DOHH2 (cell line): ENCODE results near the gene COL25A1.

Experiments used
- H3F3A ChIP-seq: fragments of 200-600 bp; sonication (generic), shearing (Covaris generic); 2 replicates; pipeline ENCODE4 v1.6.0; 2016; ENCODE audit warnings: antibody characterized with exemption, mild to moderate bottlenecking; ENCODE audit not compliant: control insufficient read depth, insufficient read depth
- H3K27ac ChIP-seq: fragments of 200-600 bp; sonication (generic); 2 replicates; pipeline ENCODE4 v1.5.1; 2014; ENCODE audit warnings: low read depth, mild to moderate bottlenecking, low read length, moderate library complexity
- H3K27me3 ChIP-seq: fragments of 200-600 bp; sonication (generic); 2 replicates; pipeline ENCODE4 v1.6.1; 2014; ENCODE audit warnings: mild to moderate bottlenecking, low read length, mixed read lengths; ENCODE audit not compliant: control insufficient read depth
- H3K36me3 ChIP-seq: fragments of 200-600 bp; sonication (generic); 2 replicates; pipeline ENCODE4 v1.6.1; 2014; ENCODE audit warnings: mild to moderate bottlenecking, low read length, moderate library complexity, mixed read lengths; ENCODE audit not compliant: control insufficient read depth
- H3K4me1 ChIP-seq: fragments of 200-600 bp; sonication (generic); 2 replicates; pipeline ENCODE4 v1.6.1; 2014; ENCODE audit warnings: mild to moderate bottlenecking, low read length, mixed read lengths; ENCODE audit not compliant: control insufficient read depth
- H3K4me2 ChIP-seq: fragments of 200-600 bp; sonication (generic); 2 replicates; pipeline ENCODE4 v1.6.0; 2014; ENCODE audit warnings: mild to moderate bottlenecking, low read length, moderate library complexity
- H3K4me3 ChIP-seq: fragments of 200-600 bp; sonication (generic); 2 replicates; pipeline ENCODE4 v1.5.1; 2014; ENCODE audit warnings: mild to moderate bottlenecking, low read length, mixed read lengths
- H3K79me2 ChIP-seq: fragments of 200-600 bp; sonication (generic); 2 replicates; pipeline ENCODE4 v1.6.1; 2014; ENCODE audit warnings: mild to moderate bottlenecking, low read length, mixed read lengths; ENCODE audit not compliant: control insufficient read depth
- H3K9me2 ChIP-seq: fragments of 200-600 bp; sonication (generic); replicated peaks from 2 replicates; pipeline ENCODE4 v1.6.1; 2014; ENCODE audit warnings: mild to moderate bottlenecking, low read length, mixed read lengths; ENCODE audit not compliant: control insufficient read depth
- H3K9me3 ChIP-seq: fragments of 200-600 bp; sonication (generic); 2 replicates; pipeline ENCODE4 v1.6.1; 2014; ENCODE audit warnings: antibody characterized with exemption, low read length, mixed read lengths; ENCODE audit not compliant: control insufficient read depth, insufficient read depth
- H4K20me1 ChIP-seq: fragments of 200-600 bp; sonication (generic); 2 replicates; pipeline ENCODE4 v1.6.0; 2014; ENCODE audit warnings: low read depth, mild to moderate bottlenecking, antibody characterized with exemption, low read length, moderate library complexity; ENCODE audit not compliant: control insufficient read depth, insufficient read depth
- CTCF ChIP-seq: fragments of 200-600 bp; sonication (generic); IDR thresholded peaks from one replicate; pipeline ENCODE4 v1.5.1; 2014; ENCODE audit warnings: antibody characterized with exemption, mild to moderate bottlenecking, low read depth, low read length; ENCODE audit not compliant: poor library complexity, severe bottlenecking
- EZH2phosphoT487 ChIP-seq: fragments of 200-600 bp; sonication (generic); IDR thresholded peaks from 2 replicates; pipeline ENCODE4 v1.6.1; 2017; ENCODE audit warnings: borderline replicate concordance, mild to moderate bottlenecking, antibody characterized with exemption, low read length, moderate library complexity, mixed read lengths

Gene COL25A1

DNA sequence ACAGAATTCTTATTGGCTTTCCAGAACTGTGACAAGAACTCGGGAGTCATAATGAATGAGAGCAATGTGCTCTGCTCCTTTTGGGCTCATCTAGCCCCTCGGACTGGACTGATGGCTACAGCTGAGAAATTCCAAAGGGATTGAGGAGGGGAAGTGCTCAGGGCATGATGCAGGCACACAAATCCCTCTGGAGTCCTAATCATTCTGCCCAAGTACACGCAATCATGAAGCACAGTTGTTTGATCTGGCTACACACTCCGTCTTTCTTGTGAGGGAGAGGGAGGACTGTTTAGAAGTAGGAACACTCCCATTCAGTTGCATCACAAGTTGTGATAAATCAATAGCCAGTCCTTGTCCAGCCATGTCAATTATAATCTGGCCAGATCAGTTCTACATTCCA, 237.5 kb downstream of the COL25A1 start:
- Histone ChIP-seq H3K27ac (no peak overlapping the region), H4K20me1 (no peaks in the 10 kb centered on the region), H3K9me3 (no peaks in the 10 kb centered on the region), H3K27me3 (no peaks in the 10 kb centered on the region), H3K4me3 (no peak overlapping the region), H3F3A (no peaks in the 10 kb centered on the region), H3K4me1 (no peaks in the 10 kb centered on the region), H3K9me2 (no peaks in the 10 kb centered on the region), H3K36me3 (no peaks in the 10 kb centered on the region), H3K79me2 (no peaks in the 10 kb centered on the region), H3K4me2 (no peak overlapping the region)
- no peak for TF ChIP-seq CTCF
- no peak for TF ChIP-seq EZH2phosphoT487

- Histone ChIP-seq H3K4me3 (no peak overlapping the region), H3K27me3 (no peaks in the 10 kb centered on the region), H3K9me3 (no peaks in the 10 kb centered on the region), H3K27ac (no peak overlapping the region), H3F3A (no peaks in the 10 kb centered on the region), H3K4me1 (no peaks in the 10 kb centered on the region), H4K20me1 (no peaks in the 10 kb centered on the region), H3K4me2 (no peak overlapping the region), H3K36me3 (no peaks in the 10 kb centered on the region), H3K79me2 (no peaks in the 10 kb centered on the region), H3K9me2 (no peaks in the 10 kb centered on the region)
- no peak for TF ChIP-seq CTCF
- TF ChIP-seq EZH2phosphoT487 = no peak
These were observed 249.2 kb downstream of the COL25A1 start for GRCh38 chr4:109053257-109053656.

DNA sequence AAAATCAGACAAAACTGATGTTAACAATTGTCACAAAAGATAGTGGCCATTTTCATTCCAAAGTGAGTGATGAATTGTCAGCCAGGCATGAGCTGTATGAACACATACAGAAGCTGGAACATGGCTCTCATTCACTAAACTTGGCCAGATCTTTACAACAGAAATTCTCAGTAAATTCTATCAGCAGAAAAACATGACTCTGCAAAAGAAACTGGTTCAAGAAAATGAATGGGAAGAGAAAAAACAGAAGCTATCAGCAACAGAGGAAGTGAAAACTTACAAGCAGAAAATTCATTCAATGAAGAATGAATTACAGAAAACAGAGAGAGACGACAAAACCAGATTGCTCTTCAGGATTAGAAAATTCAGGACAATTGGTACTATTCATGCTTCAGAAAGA, 249.6 kb downstream of the COL25A1 start:
- no peaks in the 10 kb centered on the region for H3K79me2 ChIP-seq
- no peaks in the 10 kb centered on the region for H3K9me2 ChIP-seq
- no peaks in the 10 kb centered on the region for H4K20me1 ChIP-seq
- H3K4me3 ChIP-seq = no peak overlapping the region
- no peaks in the 10 kb centered on the region for H3K27me3 ChIP-seq
- H3K4me2 ChIP-seq = no peak overlapping the region
- H3K4me1 ChIP-seq = no peaks in the 10 kb centered on the region
- no peak for TF ChIP-seq EZH2phosphoT487
- no peak for TF ChIP-seq CTCF
- no peaks in the 10 kb centered on the region for H3K36me3 ChIP-seq
- H3F3A ChIP-seq = no peaks in the 10 kb centered on the region
- H3K27ac ChIP-seq = no peak overlapping the region
- no peaks in the 10 kb centered on the region for H3K9me3 ChIP-seq

DNA sequence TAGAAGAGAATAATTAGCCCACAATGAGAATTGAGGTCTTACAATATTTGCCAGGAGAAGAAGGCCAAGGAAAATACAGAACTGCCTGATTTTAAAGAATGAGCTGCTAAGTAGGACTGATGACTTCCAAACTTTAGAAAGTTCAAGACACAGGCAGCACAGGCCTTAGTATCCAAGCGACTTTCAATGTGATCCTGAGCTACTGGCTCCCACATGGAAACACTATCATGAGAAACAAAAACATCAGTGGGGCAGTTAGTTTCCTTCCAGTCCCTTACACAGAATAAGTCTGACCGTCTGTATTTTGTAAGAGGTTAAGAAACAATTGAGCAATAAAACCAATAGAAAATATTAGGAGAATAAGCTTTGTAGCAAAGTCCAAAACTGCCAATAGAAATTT, 251.4 kb downstream of the COL25A1 start:
- H3K4me1 ChIP-seq = no peaks in the 10 kb centered on the region
- H3K36me3 ChIP-seq = no peaks in the 10 kb centered on the region
- H4K20me1 ChIP-seq = no peaks in the 10 kb centered on the region
- no peaks in the 10 kb centered on the region for H3K27me3 ChIP-seq
- no peak overlapping the region for H3K27ac ChIP-seq
- H3K79me2 ChIP-seq = no peaks in the 10 kb centered on the region
- no peaks in the 10 kb centered on the region for H3K9me2 ChIP-seq
- TF ChIP-seq EZH2phosphoT487 = no peak
- no peak for TF ChIP-seq CTCF
- H3K4me2 ChIP-seq = no peak overlapping the region
- H3K9me3 ChIP-seq = no peaks in the 10 kb centered on the region
- H3F3A ChIP-seq = no peaks in the 10 kb centered on the region
- H3K4me3 ChIP-seq = no peak overlapping the region
